Ascending aorta (tissue), 2 donors: ENCODE data around the gene TBCA. TPM values are rescaled to one million over a fixed set of nuclear protein-coding genes. Genes with fewer than 3 reads are reported as not detected.

Source experiments
- DNase-seq, 2 donors: peaks; one replicate each; pipeline ENCODE4 v3.0.0-alpha.2; 2019; ENCODE audit warnings: low spot score in 2 of 2
- H3K27ac ChIP-seq, 2 donors: fragments of 200-600 bp; sonication (generic); one replicate each; pipeline ENCODE4 v1.5.1; 2016 to 2017; ENCODE audit warnings: mild to moderate bottlenecking in 1 of 2
- H3K27me3 ChIP-seq: fragments of 200-600 bp; sonication (generic); one replicate; pipeline ENCODE4 v1.5.1; 2017
- H3K36me3 ChIP-seq, 2 donors: fragments of 200-600 bp; sonication (generic); one replicate each; pipeline ENCODE4 v1.5.1; 2016
- H3K4me1 ChIP-seq, 2 donors: fragments of 200-600 bp; sonication (generic); one replicate each; pipeline ENCODE4 v1.5.1; 2016 to 2017; ENCODE audit warnings: mild to moderate bottlenecking in 1 of 2
- H3K4me3 ChIP-seq, 2 donors: fragments of 200-600 bp; sonication (generic); one replicate each; pipeline ENCODE4 v1.5.1; 2016 to 2017; ENCODE audit warnings: mild to moderate bottlenecking in 1 of 2
- H3K9me3 ChIP-seq, 2 donors: fragments of 200-600 bp; sonication (generic); one replicate each; pipeline ENCODE4 v1.5.1; 2016
- CTCF ChIP-seq, 3 experiments: fragments of 200-600 bp in 2 of 3; fragments of 450-650 bp in 1 of 3; sonication (generic) in 2 of 3; IDR thresholded peaks; one replicate each; pipeline ENCODE4 v1.5.1; 2016 to 2019; ENCODE audit warnings: antibody characterized with exemption in 3 of 3, mild to moderate bottlenecking in 1 of 3, moderate library complexity in 1 of 3
- intact Hi-C: fragments of 100-400 bp; cut with DNase I; formaldehyde crosslinking; loops from one replicate; pipeline ENCODE4 v1.15.1; 2023
- total RNA-seq: library from RNA; depleted of rRNA; stranded (reverse); fragments of >200 nt; gene quantifications from one replicate; pipeline ENCODE4 v1.1.0, GENCODE V29; 2016

TBCA gene
- total RNA-seq, 1 donor from 2014 or later, result 27.4 TPM

GRCh38 chr5:77683171-77683732 is 92.9 kb downstream of the TBCA start:
- Histone ChIP-seq H3K27ac (no peak overlapping the region), H3K36me3 (peaks cover 0 to 8% of the 10 kb centered on the region in 2 donors), H3K9me3 (no peaks in the 10 kb centered on the region), H3K27me3 (no peaks in the 10 kb centered on the region), H3K4me1 (no peaks in the 10 kb centered on the region), H3K4me3 (no peak overlapping the region)
- no peak for DNase-seq
- intact Hi-C loops, result no loop called here
- no peak for TF ChIP-seq CTCF (IDR thresholded peaks at IDR 0.05)

GRCh38 chr5:77670526-77670925 is 105.6 kb downstream of the TBCA start:
- DNase-seq, result no peak
- Histone ChIP-seq H3K9me3 (no peaks in the 10 kb centered on the region), H3K4me1 (no peaks in the 10 kb centered on the region), H3K27ac (no peak overlapping the region), H3K27me3 (no peaks in the 10 kb centered on the region), H3K4me3 (no peak overlapping the region), H3K36me3 (no peaks in the 10 kb centered on the region)
- no peak for TF ChIP-seq CTCF (IDR thresholded peaks at IDR 0.05)
- intact Hi-C loops, result no loop called here

GRCh38 chr5:77669677-77670076 is 106.5 kb downstream of the TBCA start:
- H3K27ac ChIP-seq, result no peak overlapping the region
- TF ChIP-seq CTCF (IDR thresholded peaks at IDR 0.05), result no peak
- no peak overlapping the region for H3K4me3 ChIP-seq
- no peaks in the 10 kb centered on the region for H3K36me3 ChIP-seq
- H3K4me1 ChIP-seq, result no peaks in the 10 kb centered on the region
- intact Hi-C loops, result no loop called here
- no peak for DNase-seq
- H3K9me3 ChIP-seq, result no peaks in the 10 kb centered on the region
- no peaks in the 10 kb centered on the region for H3K27me3 ChIP-seq

GRCh38 chr5:77663090-77663863 is 112.9 kb downstream of the TBCA start:
- Histone ChIP-seq H3K9me3 (no peaks in the 10 kb centered on the region), H3K36me3 (no peaks in the 10 kb centered on the region), H3K27me3 (no peaks in the 10 kb centered on the region), H3K4me3 (no peak overlapping the region), H3K4me1 (no peaks in the 10 kb centered on the region), H3K27ac (no peak overlapping the region)
- intact Hi-C loops, result no loop called here
- DNase-seq, result no peak
- no peak for TF ChIP-seq CTCF (IDR thresholded peaks at IDR 0.05)

GRCh38 chr5:77662635-77663034 is 113.5 kb downstream of the TBCA start:
- no peak overlapping the region for H3K4me3 ChIP-seq
- no peaks in the 10 kb centered on the region for H3K27me3 ChIP-seq
- no peaks in the 10 kb centered on the region for H3K36me3 ChIP-seq
- DNase-seq, result no peak
- no peaks in the 10 kb centered on the region for H3K4me1 ChIP-seq
- TF ChIP-seq CTCF (IDR thresholded peaks at IDR 0.05), result no peak
- H3K9me3 ChIP-seq, result no peaks in the 10 kb centered on the region
- intact Hi-C loops, result no loop called here
- no peak overlapping the region for H3K27ac ChIP-seq
